Loucy (cell line): ENCODE data around the gene LRP3.
"Not testable (repeated sequence)": the region's sequence is repeated elsewhere in the genome, so short reads cannot be mapped to it uniquely, and the experiment has no call there.

Experiments
- CTCF ChIP-seq: fragments of 200-600 bp; sonication (generic); conservative IDR thresholded peaks from 2 replicates; pipeline ENCODE4 v1.5.1; 2014; ENCODE audit warnings: mild to moderate bottlenecking, antibody characterized with exemption, low read length
- EZH2phosphoT487 ChIP-seq: fragments of 200-600 bp; IDR thresholded peaks from 2 replicates; pipeline ENCODE4 v1.6.1; 2018; ENCODE audit warnings: antibody characterized with exemption, mild to moderate bottlenecking, moderate library complexity, borderline replicate concordance

- TF ChIP-seq EZH2phosphoT487, CTCF: not testable (repeated sequence)
These were observed 41.5 kb upstream of the LRP3 start for GRCh38 chr19:33152625-33153024.
